ENCODE data around the gene RPS6KA2. TPM values are rescaled to one million over a fixed set of nuclear protein-coding genes. Genes with fewer than 3 reads are reported as not detected.
"Not testable (repeated sequence)": the region's sequence is repeated elsewhere in the genome, so short reads cannot be mapped to it uniquely, and the experiment has no call there.

Gene RPS6KA2
- total RNA-seq, 4 donors from 2014 or later, result 55.4 to 119 (median 76.4) TPM

DNA sequence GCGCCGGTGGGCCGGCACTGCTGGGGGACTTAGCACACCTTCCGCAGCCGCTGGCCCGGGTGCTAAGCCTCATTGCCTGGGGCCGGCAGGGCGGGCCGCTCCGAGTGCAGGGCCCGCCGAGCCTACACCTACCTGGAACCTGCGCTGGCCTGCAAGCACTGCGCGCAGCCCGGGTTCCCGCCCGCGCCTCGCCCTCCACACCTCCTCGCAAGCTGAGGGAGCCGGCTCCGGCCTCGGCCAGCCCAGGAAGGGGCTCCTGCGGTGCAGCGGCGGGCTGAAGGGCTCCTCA, 233.6 kb downstream of the RPS6KA2 start:
- Histone ChIP-seq H3K27ac (no peak overlapping the region), H3K4me3 (no peak overlapping the region), H3K27me3 (peaks cover 33% of the 10 kb centered on the region), H3K9me3 (no peaks in the 10 kb centered on the region), H3K36me3 (no peaks in the 10 kb centered on the region), H3K4me1 (no peaks in the 10 kb centered on the region)
- no peak for ATAC-seq
- TF ChIP-seq EP300 (IDR thresholded peaks at IDR 0.05) (no peak), POLR2A (IDR thresholded peaks at IDR 0.05) (no peak), POLR2AphosphoS5 (IDR thresholded peaks at IDR 0.05) (no peak)
- TF ChIP-seq, protein P1, sequence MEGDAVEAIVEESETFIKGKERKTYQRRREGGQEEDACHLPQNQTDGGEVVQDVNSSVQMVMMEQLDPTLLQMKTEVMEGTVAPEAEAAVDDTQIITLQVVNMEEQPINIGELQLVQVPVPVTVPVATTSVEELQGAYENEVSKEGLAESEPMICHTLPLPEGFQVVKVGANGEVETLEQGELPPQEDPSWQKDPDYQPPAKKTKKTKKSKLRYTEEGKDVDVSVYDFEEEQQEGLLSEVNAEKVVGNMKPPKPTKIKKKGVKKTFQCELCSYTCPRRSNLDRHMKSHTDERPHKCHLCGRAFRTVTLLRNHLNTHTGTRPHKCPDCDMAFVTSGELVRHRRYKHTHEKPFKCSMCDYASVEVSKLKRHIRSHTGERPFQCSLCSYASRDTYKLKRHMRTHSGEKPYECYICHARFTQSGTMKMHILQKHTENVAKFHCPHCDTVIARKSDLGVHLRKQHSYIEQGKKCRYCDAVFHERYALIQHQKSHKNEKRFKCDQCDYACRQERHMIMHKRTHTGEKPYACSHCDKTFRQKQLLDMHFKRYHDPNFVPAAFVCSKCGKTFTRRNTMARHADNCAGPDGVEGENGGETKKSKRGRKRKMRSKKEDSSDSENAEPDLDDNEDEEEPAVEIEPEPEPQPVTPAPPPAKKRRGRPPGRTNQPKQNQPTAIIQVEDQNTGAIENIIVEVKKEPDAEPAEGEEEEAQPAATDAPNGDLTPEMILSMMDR (IDR thresholded peaks at IDR 0.05), result no peak
- WGBS, 2 donors (ENCODE audit: low coverage in 1 of 2), result 93% methylated on average over 3 of the region's 27 CpGs; no CpG with 5 or more reads in 1 of the 2 donors

DNA sequence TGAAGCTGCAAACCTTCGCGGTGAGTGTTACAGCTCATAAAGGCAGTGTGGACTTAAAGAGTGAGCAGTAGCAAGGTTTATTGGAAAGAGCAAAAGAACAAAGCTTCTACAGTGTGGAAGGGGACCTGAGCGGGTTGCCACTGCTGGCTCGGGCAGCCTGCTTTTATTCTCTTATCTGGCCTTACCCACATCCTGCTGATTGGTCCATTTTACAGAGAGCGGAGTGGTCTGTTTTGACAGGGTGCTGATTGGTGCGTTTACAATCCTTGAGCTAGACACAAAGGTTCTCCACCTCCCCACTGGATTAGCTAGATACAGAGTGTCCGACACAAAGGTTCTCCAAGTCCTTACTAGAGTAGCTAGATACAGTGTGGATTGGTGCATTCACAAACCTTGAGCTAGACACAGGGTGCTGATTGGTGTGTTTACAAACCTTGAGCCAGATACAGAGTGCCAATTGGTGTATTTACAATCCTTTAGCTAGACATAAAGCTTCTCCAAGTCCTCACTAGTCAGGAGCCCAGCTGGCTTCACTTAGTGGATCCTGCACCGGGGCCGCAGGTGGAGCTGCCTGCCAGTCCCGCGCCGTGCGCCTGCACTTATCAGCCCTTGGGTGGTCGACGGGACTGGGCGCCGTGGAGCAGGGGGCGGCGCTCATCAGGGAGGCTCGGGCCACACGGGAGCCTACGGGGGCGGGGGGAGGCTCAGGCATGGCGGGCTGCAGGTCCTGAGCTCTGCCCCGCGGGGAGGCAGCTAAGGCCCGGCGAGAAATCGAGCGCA, 234.1 kb downstream of the RPS6KA2 start:
- ATAC-seq, H3K9me3 ChIP-seq, H3K36me3 ChIP-seq, H3K27ac ChIP-seq, H3K4me1 ChIP-seq, H3K4me3 ChIP-seq: not testable (repeated sequence)
- 75 to 82% methylated on average over 4 to 7 of the region's 30 CpGs for WGBS, 2 donors (ENCODE audit: low coverage in 1 of 2)
- H3K27me3 ChIP-seq, result peaks cover 29% of the 10 kb centered on the region

DNA sequence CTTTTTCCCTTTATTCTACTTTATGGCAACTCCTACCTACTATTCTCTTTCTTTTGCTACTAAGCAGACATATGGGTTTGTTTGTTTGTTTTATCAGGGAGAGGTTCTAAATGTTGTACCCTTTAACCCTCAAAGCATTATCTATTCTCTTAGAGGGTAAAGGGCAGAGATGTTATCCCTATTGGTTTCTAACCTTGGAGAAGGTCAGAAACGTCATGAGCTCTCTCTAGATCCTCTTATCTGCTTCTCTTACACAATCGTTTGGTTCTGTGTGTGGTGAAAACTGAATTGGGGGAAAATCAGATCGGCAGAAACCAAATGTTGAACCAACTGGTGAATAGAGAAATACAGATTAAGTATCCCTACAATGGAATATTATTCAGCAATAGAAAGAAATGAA, 237.9 kb downstream of the RPS6KA2 start:
- H3K27ac ChIP-seq, result no peak overlapping the region
- no peak overlapping the region for H3K4me3 ChIP-seq
- H3K36me3 ChIP-seq, result no peaks in the 10 kb centered on the region
- H3K27me3 ChIP-seq, result no peaks in the 10 kb centered on the region
- WGBS, 2 donors (ENCODE audit: low coverage in 1 of 2), result 35 to 43% methylated on average over 3 of the region's 3 CpGs
- H3K4me1 ChIP-seq, result peaks cover 0 to 4% (median 0%) of the 10 kb centered on the region in 3 donors
- TF ChIP-seq POLR2AphosphoS5 (IDR thresholded peaks at IDR 0.05), result no peak
- TF ChIP-seq EP300 (IDR thresholded peaks at IDR 0.05), result no peak
- TF ChIP-seq POLR2A (IDR thresholded peaks at IDR 0.05), result no peak
- TF ChIP-seq, protein P1 (IDR thresholded peaks at IDR 0.05), result no peak
- ATAC-seq, result no peak
- H3K9me3 ChIP-seq, result no peaks in the 10 kb centered on the region

DNA sequence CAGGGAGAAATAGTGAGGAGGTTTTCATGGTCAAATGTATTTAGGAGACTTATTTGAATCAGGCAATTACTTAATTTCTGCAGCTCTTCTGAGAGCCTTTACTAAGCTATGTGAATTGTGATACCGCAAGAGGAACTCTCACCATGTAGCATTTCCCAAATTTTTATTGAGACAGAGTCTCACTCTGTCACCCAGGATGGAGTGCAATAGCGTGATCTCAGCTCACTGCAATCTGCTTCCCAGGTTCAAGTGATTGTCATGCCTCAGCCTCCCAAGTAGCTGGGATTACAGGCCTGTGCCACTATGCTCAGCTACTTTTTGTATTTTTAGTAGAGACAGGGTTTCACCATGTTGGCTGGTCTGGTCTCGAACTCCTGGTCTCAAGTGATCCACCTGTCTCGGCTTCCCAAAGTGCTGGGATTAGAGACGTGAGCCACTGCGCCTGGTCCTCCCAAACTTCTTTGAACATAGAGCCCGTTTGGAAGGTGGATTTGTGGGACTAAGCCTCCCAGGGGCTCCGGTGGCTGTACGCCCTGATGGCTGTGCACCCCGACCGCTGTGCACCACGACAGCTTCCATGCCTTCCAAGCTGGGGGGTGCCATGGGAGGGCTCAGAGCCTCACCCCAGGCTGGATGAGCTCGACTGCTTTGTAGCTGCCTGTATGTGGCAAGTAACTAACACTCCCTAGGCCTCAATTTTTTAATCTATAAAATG, 238.6 kb downstream of the RPS6KA2 start:
- Histone ChIP-seq H3K36me3 (no peaks in the 10 kb centered on the region), H3K27me3 (no peaks in the 10 kb centered on the region), H3K27ac (no peak overlapping the region), H3K4me1 (peaks cover 0 to 11% (median 0%) of the 10 kb centered on the region in 3 donors), H3K4me3 (no peak overlapping the region), H3K9me3 (no peaks in the 10 kb centered on the region)
- TF ChIP-seq POLR2AphosphoS5 (IDR thresholded peaks at IDR 0.05) (no peak), EP300 (IDR thresholded peaks at IDR 0.05) (no peak), POLR2A (IDR thresholded peaks at IDR 0.05) (no peak)
- TF ChIP-seq, protein P1 (IDR thresholded peaks at IDR 0.05), result no peak
- WGBS, 2 donors (ENCODE audit: low coverage in 1 of 2), result 85 to 91% methylated on average over 6 to 11 of the region's 13 CpGs
- no peak for ATAC-seq

DNA sequence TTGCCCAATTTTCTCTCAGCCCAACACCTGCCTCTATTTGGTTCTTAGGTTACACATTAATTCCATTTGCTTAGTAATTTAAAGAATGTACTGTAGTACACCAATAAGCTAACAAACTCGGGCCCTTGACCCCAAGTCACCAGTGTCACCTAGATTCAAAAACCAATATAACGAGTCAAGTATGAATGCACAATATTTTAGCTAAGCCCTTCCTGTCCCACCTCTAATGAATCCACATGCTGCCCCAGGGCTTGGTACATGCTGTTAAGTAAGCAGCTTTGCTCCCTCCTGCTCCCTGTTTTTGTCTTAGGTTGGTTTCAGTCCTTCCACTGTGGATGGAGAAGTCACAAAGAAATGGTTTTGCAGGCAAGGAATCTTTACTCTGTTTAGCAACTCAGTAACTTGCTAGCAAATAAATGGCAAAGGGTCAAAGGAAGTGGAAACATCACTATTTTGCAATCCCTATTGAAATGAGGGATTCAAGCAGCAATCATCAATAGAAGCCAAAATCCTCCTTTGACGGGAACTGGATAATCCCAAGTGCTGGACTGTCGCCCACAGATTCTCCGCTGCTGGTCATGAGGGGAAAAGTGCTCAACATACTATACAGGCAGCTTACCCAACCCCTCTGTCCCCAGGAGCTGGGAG, 239.3 kb downstream of the RPS6KA2 start:
- Histone ChIP-seq H3K9me3 (no peaks in the 10 kb centered on the region), H3K27ac (no peak overlapping the region), H3K27me3 (no peaks in the 10 kb centered on the region), H3K4me1 (peaks cover 0 to 11% (median 0%) of the 10 kb centered on the region in 3 donors), H3K36me3 (no peaks in the 10 kb centered on the region), H3K4me3 (no peak overlapping the region)
- no peak for TF ChIP-seq POLR2A (IDR thresholded peaks at IDR 0.05)
- TF ChIP-seq, protein P1 (IDR thresholded peaks at IDR 0.05), result no peak
- TF ChIP-seq POLR2AphosphoS5 (IDR thresholded peaks at IDR 0.05), result no peak
- TF ChIP-seq EP300 (IDR thresholded peaks at IDR 0.05), result no peak
- WGBS, 2 donors (ENCODE audit: low coverage in 1 of 2), result 63 to 77% methylated on average over 3 of the region's 5 CpGs
- no peak for ATAC-seq

DNA sequence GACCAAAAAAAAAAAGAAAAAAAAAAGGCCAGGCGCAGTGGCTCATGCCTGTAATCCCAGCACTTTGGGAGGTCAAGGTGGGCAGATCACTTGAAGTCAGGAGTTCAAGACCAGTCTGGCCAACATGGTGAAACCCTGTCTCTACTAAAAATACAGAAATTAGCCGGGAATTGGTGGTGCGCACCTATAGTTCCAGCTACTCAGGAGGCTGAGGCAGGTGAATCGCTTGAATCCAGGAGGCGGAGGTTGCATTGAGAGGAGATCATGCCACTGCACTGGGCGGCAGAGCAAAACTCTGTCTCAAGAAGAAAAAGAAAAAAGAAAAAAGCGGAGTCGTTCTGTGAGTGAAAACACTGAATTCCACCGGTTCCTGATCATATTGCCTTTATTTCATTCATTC, 240.0 kb downstream of the RPS6KA2 start:
- H3K4me1 ChIP-seq, result peaks cover 0 to 11% (median 0%) of the 10 kb centered on the region in 3 donors
- 91 to 96% methylated on average over 3 to 8 of the region's 9 CpGs for WGBS, 2 donors (ENCODE audit: low coverage in 1 of 2)
- not testable (repeated sequence) for H3K4me3 ChIP-seq, H3K36me3 ChIP-seq, H3K9me3 ChIP-seq, ATAC-seq, H3K27me3 ChIP-seq, H3K27ac ChIP-seq

Measured in gastroesophageal sphincter (tissue), 4 donors.